ENCODE measurements around the gene LRIT3. TPM values are rescaled to one million over a fixed set of nuclear protein-coding genes. Genes with fewer than 3 reads are reported as not detected.
A peak's percentile ranks its signal among the peaks of the same experiment; 100 is the strongest.

Gene LRIT3
- total RNA-seq, 1 donor from 2014 or later, result 0.15 TPM

- H3K27me3 ChIP-seq, result no peaks in the 10 kb centered on the region
- no peak overlapping the region for H2AFZ ChIP-seq (replicated peaks)
- H3K4me1 ChIP-seq, result peaks cover 6% of the 10 kb centered on the region
- peaks cover 63% of the 10 kb centered on the region for H3K79me2 ChIP-seq (ENCODE audit: low read depth)
- H3K9me3 ChIP-seq (ENCODE audit: low read depth), result no peaks in the 10 kb centered on the region
- Mint-ChIP-seq H3K4me3 (no peak overlapping the region), H3K27me3 (ENCODE audit: insufficient read depth, low read depth) (peaks cover 2% of the 10 kb centered on the region), H3K9me3 (no peaks in the 10 kb centered on the region), H3K36me3 (peaks cover 38% of the 10 kb centered on the region), H3K27ac (no peak overlapping the region), H3K4me1 (peaks cover 20% of the 10 kb centered on the region)
- no peak for DNase-seq (ENCODE audit: low spot score)
- no peaks in the 10 kb centered on the region for H3F3A ChIP-seq (ENCODE audit: low read depth)
- no peak overlapping the region for H3K27ac ChIP-seq
- peaks cover 17% of the 10 kb centered on the region for H3K36me3 ChIP-seq
- H3K4me2 ChIP-seq, result no peak overlapping the region
- no peak overlapping the region for H3K4me3 ChIP-seq
- no peak overlapping the region for H3K9ac ChIP-seq
- H4K20me1 ChIP-seq (ENCODE audit: low read depth), result no peaks in the 10 kb centered on the region
- TF ChIP-seq EZH2phosphoT487 (IDR thresholded peaks at IDR 0.05) (no peak), EZH2 (IDR thresholded peaks at IDR 0.05) (no peak)
- TF ChIP-seq, protein P1, sequence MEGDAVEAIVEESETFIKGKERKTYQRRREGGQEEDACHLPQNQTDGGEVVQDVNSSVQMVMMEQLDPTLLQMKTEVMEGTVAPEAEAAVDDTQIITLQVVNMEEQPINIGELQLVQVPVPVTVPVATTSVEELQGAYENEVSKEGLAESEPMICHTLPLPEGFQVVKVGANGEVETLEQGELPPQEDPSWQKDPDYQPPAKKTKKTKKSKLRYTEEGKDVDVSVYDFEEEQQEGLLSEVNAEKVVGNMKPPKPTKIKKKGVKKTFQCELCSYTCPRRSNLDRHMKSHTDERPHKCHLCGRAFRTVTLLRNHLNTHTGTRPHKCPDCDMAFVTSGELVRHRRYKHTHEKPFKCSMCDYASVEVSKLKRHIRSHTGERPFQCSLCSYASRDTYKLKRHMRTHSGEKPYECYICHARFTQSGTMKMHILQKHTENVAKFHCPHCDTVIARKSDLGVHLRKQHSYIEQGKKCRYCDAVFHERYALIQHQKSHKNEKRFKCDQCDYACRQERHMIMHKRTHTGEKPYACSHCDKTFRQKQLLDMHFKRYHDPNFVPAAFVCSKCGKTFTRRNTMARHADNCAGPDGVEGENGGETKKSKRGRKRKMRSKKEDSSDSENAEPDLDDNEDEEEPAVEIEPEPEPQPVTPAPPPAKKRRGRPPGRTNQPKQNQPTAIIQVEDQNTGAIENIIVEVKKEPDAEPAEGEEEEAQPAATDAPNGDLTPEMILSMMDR (IDR thresholded peaks at IDR 0.05), result no peak
These were observed 27.3 kb upstream of the LRIT3 start for GRCh38 chr4:109820563-109820962.

DNA sequence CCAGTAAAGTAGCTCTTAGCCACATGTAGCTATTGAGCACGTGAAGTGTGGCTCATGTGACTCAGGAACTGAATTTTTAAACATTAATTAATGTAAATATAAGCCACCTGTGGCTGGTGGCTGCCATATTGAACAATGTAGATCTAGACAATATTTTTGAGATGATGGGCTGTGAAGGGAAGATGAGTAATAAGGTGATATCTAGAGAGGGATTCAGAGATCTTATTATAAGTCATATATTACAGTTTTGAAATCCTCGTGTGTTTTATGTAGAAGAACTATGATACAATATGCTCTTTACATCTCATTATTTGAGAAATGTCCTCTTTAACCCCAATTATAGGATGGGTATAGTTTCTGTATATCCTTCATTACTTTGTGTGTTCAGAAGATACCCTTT, 26.7 kb upstream of the LRIT3 start:
- no peak overlapping the region for H3K4me3 ChIP-seq
- DNase-seq (ENCODE audit: low spot score), result no peak
- H3K36me3 Mint-ChIP-seq, result peaks cover 37% of the 10 kb centered on the region
- TF ChIP-seq EZH2 (IDR thresholded peaks at IDR 0.05) (no peak), EZH2phosphoT487 (IDR thresholded peaks at IDR 0.05) (no peak)
- TF ChIP-seq, protein P1 (IDR thresholded peaks at IDR 0.05), result no peak
- no peak overlapping the region for H3K27ac ChIP-seq
- no peaks in the 10 kb centered on the region for H4K20me1 ChIP-seq (ENCODE audit: low read depth)
- H3K27me3 ChIP-seq, result no peaks in the 10 kb centered on the region
- no peak overlapping the region for H3K27ac Mint-ChIP-seq
- no peaks in the 10 kb centered on the region for H3K9me3 ChIP-seq (ENCODE audit: low read depth)
- no peaks in the 10 kb centered on the region for H3F3A ChIP-seq (ENCODE audit: low read depth)
- peaks cover 17% of the 10 kb centered on the region for H3K36me3 ChIP-seq
- no peak overlapping the region for H2AFZ ChIP-seq (replicated peaks)
- H3K27me3 Mint-ChIP-seq (ENCODE audit: insufficient read depth, low read depth), result no peaks in the 10 kb centered on the region
- no peak overlapping the region for H3K4me3 Mint-ChIP-seq
- no peak overlapping the region for H3K9ac ChIP-seq
- H3K4me2 ChIP-seq, result no peak overlapping the region
- no peaks in the 10 kb centered on the region for H3K9me3 Mint-ChIP-seq
- H3K79me2 ChIP-seq (ENCODE audit: low read depth), result peaks cover 56% of the 10 kb centered on the region
- H3K4me1 Mint-ChIP-seq, result peaks cover 13% of the 10 kb centered on the region
- peaks cover 6% of the 10 kb centered on the region for H3K4me1 ChIP-seq

- Histone ChIP-seq H3F3A (ENCODE audit: low read depth) (peaks cover 3% of the 10 kb centered on the region), H3K4me3 (no peak overlapping the region), H3K4me1 (no peaks in the 10 kb centered on the region), H3K27me3 (no peaks in the 10 kb centered on the region), H3K9me3 (ENCODE audit: low read depth) (no peaks in the 10 kb centered on the region), H3K9ac (no peak overlapping the region), H2AFZ (replicated peaks) (no peak overlapping the region), H4K20me1 (ENCODE audit: low read depth) (no peaks in the 10 kb centered on the region), H3K27ac (no peak overlapping the region), H3K79me2 (ENCODE audit: low read depth) (peaks cover 1% of the 10 kb centered on the region), H3K36me3 (peaks cover 17% of the 10 kb centered on the region), H3K4me2 (no peak overlapping the region)
- Mint-ChIP-seq H3K27me3 (ENCODE audit: insufficient read depth, low read depth) (no peaks in the 10 kb centered on the region), H3K27ac (no peak overlapping the region), H3K4me3 (no peak overlapping the region), H3K9me3 (no peaks in the 10 kb centered on the region), H3K36me3 (peaks cover 14% of the 10 kb centered on the region), H3K4me1 (no peaks in the 10 kb centered on the region)
- TF ChIP-seq, protein P1 (IDR thresholded peaks at IDR 0.05), result peak; percentile 58
- TF ChIP-seq EZH2phosphoT487 (IDR thresholded peaks at IDR 0.05) (no peak), EZH2 (IDR thresholded peaks at IDR 0.05) (no peak)
- DNase-seq (ENCODE audit: low spot score), result no peak
These were observed 21.2 kb upstream of the LRIT3 start for GRCh38 chr4:109826719-109827118.
